OCI-LY1 (cell line): Measurements from ENCODE around the gene NUTM2F.

Experiments
- H2AFZ ChIP-seq: fragments of 200-600 bp; sonication (generic), shearing (Covaris generic); 2 replicates; pipeline ENCODE4 v1.6.0; 2014; ENCODE audit warnings: antibody characterized with exemption, mild to moderate bottlenecking, low read length
- H3F3A ChIP-seq: fragments of 200-600 bp; sonication (generic), shearing (Covaris generic); 2 replicates; pipeline ENCODE4 v1.6.0; 2014; ENCODE audit warnings: mild to moderate bottlenecking, antibody characterized with exemption, low read length, moderate library complexity; ENCODE audit not compliant: insufficient read depth
- H3K27ac ChIP-seq: fragments of 200-600 bp; sonication (generic); 2 replicates; pipeline ENCODE4 v1.5.1; 2014; ENCODE audit warnings: low read length, mixed run types, mild to moderate bottlenecking, low read depth; ENCODE audit not compliant: poor library complexity, severe bottlenecking
- H3K27me3 ChIP-seq: fragments of 200-600 bp; sonication (generic); 2 replicates; pipeline ENCODE4 v1.6.0; 2014; ENCODE audit warnings: antibody characterized with exemption, mild to moderate bottlenecking, low read length, moderate library complexity; ENCODE audit not compliant: insufficient read depth
- H3K36me3 ChIP-seq: fragments of 200-600 bp; sonication (generic); 2 replicates; pipeline ENCODE4 v1.6.1; 2014; ENCODE audit warnings: mild to moderate bottlenecking, antibody characterized with exemption, low read length, moderate library complexity, mixed read lengths; ENCODE audit not compliant: insufficient read depth
- H3K4me1 ChIP-seq: fragments of 200-600 bp; sonication (generic); 2 replicates; pipeline ENCODE4 v1.5.1; 2014; ENCODE audit warnings: mild to moderate bottlenecking, low read length, moderate library complexity; ENCODE audit not compliant: insufficient read depth, severe bottlenecking
- H3K4me2 ChIP-seq: fragments of 200-600 bp; sonication (generic), shearing (Covaris generic); 2 replicates; pipeline ENCODE4 v1.6.1; 2014; ENCODE audit warnings: low read length
- H3K4me3 ChIP-seq: fragments of 200-600 bp; sonication (generic); 2 replicates; pipeline ENCODE4 v1.5.1; 2014; ENCODE audit warnings: low read length, low read depth, mild to moderate bottlenecking, mixed read lengths; ENCODE audit not compliant: poor library complexity, severe bottlenecking
- H3K79me2 ChIP-seq: fragments of 200-600 bp; shearing (Covaris generic); 2 replicates; pipeline ENCODE4 v1.6.1; 2016; ENCODE audit warnings: mixed run types, low read length, mixed read lengths; ENCODE audit not compliant: insufficient read depth
- H3K9ac ChIP-seq: fragments of 200-600 bp; sonication (generic), shearing (Covaris generic); 2 replicates; pipeline ENCODE4 v1.6.1; 2014; ENCODE audit warnings: mild to moderate bottlenecking, low read length, mixed read lengths
- H3K9me2 ChIP-seq: fragments of 200-600 bp; sonication (generic), shearing (Covaris generic); 2 replicates; pipeline ENCODE4 v1.6.1; 2014; ENCODE audit warnings: low read depth, mild to moderate bottlenecking, low read length, mixed read lengths
- H3K9me3 ChIP-seq: fragments of 200-600 bp; shearing (Covaris generic); 2 replicates; pipeline ENCODE4 v1.6.1; 2014; ENCODE audit warnings: low read length, mixed read lengths
- H4K20me1 ChIP-seq: fragments of 200-600 bp; sonication (generic), shearing (Covaris generic); 2 replicates; pipeline ENCODE4 v1.6.0; 2016; ENCODE audit warnings: mild to moderate bottlenecking, low read length; ENCODE audit not compliant: insufficient read depth
- EZH2 ChIP-seq: fragments of 200-600 bp; sonication (generic), shearing (Covaris generic); IDR thresholded peaks from 2 replicates; pipeline ENCODE4 v1.8.0; 2017; ENCODE audit warnings: borderline replicate concordance, mixed run types, mild to moderate bottlenecking, antibody characterized with exemption, low read length, moderate library complexity, mixed read lengths
- TF ChIP-seq, protein P1 (sequence below): fragments of 200-600 bp; sonication (generic), shearing (Covaris generic); IDR thresholded peaks from 2 replicates; pipeline ENCODE4 v1.5.1; 2017; ENCODE audit warnings: mild to moderate bottlenecking, antibody characterized with exemption, low read length, moderate library complexity, mixed read lengths

The NUTM2F gene

DNA sequence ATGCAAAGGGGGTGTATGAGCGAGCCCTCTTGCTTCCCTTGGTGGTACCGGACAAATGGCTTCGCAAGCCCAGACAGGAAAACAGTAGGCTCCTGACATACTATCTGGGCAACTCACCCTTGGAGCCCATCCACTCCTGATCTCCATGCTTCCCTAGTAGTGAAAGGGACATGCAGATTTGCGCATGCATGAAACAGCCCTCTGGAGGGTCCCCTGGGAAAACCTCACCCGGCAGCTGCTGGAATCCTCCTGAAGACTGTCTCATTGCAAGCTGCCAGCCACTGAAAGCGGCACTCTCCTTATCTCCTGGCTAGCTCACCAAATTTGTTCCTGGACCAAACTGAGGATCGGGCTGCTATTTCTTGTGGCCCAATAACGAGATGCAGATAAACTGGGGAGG lies 59.2 kb downstream of the NUTM2F start:
- Histone ChIP-seq H3K79me2 (peaks cover 17% of the 10 kb centered on the region), H3K4me1 (no peaks in the 10 kb centered on the region), H2AFZ (no peak overlapping the region), H3K9ac (no peak overlapping the region), H3K36me3 (peaks cover 29% of the 10 kb centered on the region), H3K4me3 (no peak overlapping the region), H4K20me1 (no peaks in the 10 kb centered on the region), H3F3A (no peaks in the 10 kb centered on the region), H3K9me2 (no peaks in the 10 kb centered on the region), H3K27ac (no peak overlapping the region), H3K4me2 (no peak overlapping the region), H3K27me3 (no peaks in the 10 kb centered on the region), H3K9me3 (peaks cover 11% of the 10 kb centered on the region)
- no peak for TF ChIP-seq EZH2
- TF ChIP-seq, protein P1, sequence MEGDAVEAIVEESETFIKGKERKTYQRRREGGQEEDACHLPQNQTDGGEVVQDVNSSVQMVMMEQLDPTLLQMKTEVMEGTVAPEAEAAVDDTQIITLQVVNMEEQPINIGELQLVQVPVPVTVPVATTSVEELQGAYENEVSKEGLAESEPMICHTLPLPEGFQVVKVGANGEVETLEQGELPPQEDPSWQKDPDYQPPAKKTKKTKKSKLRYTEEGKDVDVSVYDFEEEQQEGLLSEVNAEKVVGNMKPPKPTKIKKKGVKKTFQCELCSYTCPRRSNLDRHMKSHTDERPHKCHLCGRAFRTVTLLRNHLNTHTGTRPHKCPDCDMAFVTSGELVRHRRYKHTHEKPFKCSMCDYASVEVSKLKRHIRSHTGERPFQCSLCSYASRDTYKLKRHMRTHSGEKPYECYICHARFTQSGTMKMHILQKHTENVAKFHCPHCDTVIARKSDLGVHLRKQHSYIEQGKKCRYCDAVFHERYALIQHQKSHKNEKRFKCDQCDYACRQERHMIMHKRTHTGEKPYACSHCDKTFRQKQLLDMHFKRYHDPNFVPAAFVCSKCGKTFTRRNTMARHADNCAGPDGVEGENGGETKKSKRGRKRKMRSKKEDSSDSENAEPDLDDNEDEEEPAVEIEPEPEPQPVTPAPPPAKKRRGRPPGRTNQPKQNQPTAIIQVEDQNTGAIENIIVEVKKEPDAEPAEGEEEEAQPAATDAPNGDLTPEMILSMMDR = no peak
